Measurements from ENCODE around the gene PRXL2B.

DNA sequence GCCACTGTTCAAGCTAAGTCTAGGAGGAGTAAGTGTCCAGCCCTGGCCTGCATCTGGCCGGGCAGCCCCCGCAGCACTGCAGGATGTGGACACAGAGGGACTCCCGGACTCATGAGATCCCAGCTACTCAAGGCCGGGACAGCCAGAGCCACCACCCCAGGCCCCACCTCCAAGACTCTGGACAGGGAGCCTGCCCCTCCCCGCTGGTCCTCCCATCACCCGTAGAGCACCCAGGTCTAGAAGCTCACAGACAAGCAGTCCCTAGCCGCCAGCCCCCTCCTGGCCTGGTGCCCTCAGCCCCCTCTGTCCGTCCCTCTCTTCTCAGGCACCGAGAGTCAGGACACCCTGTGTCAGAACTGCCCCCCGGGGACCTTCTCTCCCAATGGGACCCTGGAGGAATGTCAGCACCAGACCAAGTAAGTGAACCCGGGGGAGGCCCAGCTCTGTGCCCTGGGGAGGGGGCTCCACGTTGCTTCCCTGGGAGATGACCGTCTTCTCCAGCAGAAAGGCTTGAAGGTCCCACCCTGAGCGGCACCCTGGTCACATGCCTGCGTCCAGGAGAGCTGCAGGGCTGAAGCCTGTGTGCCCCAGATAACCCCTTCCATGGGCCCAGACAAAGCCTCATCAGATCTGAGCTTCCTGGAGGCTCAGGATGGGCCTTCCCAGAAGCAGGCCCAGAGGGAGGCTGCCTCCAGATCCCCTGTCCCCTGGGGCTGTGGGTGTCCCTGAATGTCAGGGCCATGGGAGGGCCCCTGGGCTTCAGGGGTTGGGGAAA lies 26.1 kb upstream of the PRXL2B start:
- TF ChIP-seq CTCF (IDR thresholded peaks at IDR 0.05; ENCODE audit: insufficient read depth, low read length) (no peak), POLR2AphosphoS5 (IDR thresholded peaks at IDR 0.05; ENCODE audit: low read depth) (no peak), SPI1 (IDR thresholded peaks at IDR 0.05; ENCODE audit: borderline replicate concordance, low read depth) (no peak)
